ENCODE results near the gene MBD6. TPM values are rescaled to one million over a fixed set of nuclear protein-coding genes. Genes with fewer than 3 reads are reported as not detected.
A peak's percentile ranks its signal among the peaks of the same experiment; 100 is the strongest.

The MBD6 gene
- total and polyA plus RNA-seq, 2 of the 13 experiments (the other 11 are each of a cell fraction or from before 2014, with no cell fraction given) = 4.1 to 5.9 TPM

- TF ChIP-seq PLSCR1 (CRISPR knock-in tag; IDR thresholded peaks at IDR 0.05; ENCODE audit: borderline replicate concordance) = no peak
- TF ChIP-seq ETS1 (CRISPR knock-in tag; IDR thresholded peaks at IDR 0.05) = no peak
- TF ChIP-seq ZFX (CRISPR knock-in tag; IDR thresholded peaks at IDR 0.05; ENCODE audit: low read depth) = no peak
- no peak for TF ChIP-seq ZMAT5 (CRISPR knock-in tag; IDR thresholded peaks at IDR 0.05; ENCODE audit: borderline replicate concordance, low read depth)
- no peak for ATAC-seq
- 86% methylated on average over 12 of the region's 15 CpGs for WGBS (ENCODE audit: low lambda C conversion rate)
- in situ Hi-C loops (cut with HindIII; ENCODE audit: extremely low pct_ligation_motif_present, low pct_unique_long_range_greater_than_20kb) = no loop called here
- no peak for DNase-seq (ENCODE audit: low spot score)
- H3K79me2 ChIP-seq (ENCODE audit: insufficient read depth, low read length) = no peaks in the 10 kb centered on the region
- CTCF ChIA-PET (ENCODE audit: low intra/inter-chr PET ratio, low total read pairs) = no interaction called here
- H3K4me3 ChIP-seq (replicated peaks in 1 of 3; ENCODE audit: insufficient read depth in 1 of 3, low read depth in 2 of 3, low read length in 3 of 3) = no peak overlapping the region
- no peak overlapping the region for H2AFZ ChIP-seq (ENCODE audit: low read length)
- H3K4me1 ChIP-seq (ENCODE audit: insufficient read depth, low read length) = peaks cover 35% of the 10 kb centered on the region
- peak overlapping the region; percentile 33; the same call in 1 of the 2 replicates for H3K4me2 ChIP-seq (ENCODE audit: low read depth, low read length)
- H3K27me3 ChIP-seq (ENCODE audit: control insufficient read depth in 1 of 2, insufficient read depth in 2 of 2, low read length in 2 of 2) = peaks cover 8 to 74% of the 10 kb centered on the region in 2 experiments
- H3K9ac ChIP-seq (ENCODE audit: insufficient read depth, low read depth, low read length) = no peak overlapping the region
- intact Hi-C loops (cut with micrococcal nuclease; ENCODE audit: unreplicated experiment) = no loop called here
- H4K20me1 ChIP-seq (ENCODE audit: insufficient read depth, low read length) = no peaks in the 10 kb centered on the region
- BruUV-seq (replicated peaks) = no TSS peak
- FAIRE-seq = no peak
- H3K27ac ChIP-seq (ENCODE audit: extremely low read length, insufficient read depth, low read length) = no peak overlapping the region
- H3K9me3 ChIP-seq (ENCODE audit: low read length) = no peaks in the 10 kb centered on the region
- H3K36me3 ChIP-seq (replicated peaks in 1 of 2; ENCODE audit: control insufficient read depth in 1 of 2, insufficient read depth in 2 of 2, low read length in 2 of 2) = no peaks in the 10 kb centered on the region
- POLR2A ChIA-PET = interaction anchor here (1.1 kb wide), 1 partner anchor 44 kb away, joined by 4 read pairs; the partner anchor contains the start of gene DDIT3
These were observed 45.5 kb upstream of the MBD6 start for GRCh38 chr12:57476993-57477709.

All from HepG2 (cell line).